GM12892 (cell line): ENCODE data around the gene TIAL1.

Experiments used
- POLR2A ChIP-seq: IDR thresholded peaks from 2 replicates; pipeline ENCODE4 v1.6.1; 2011; ENCODE audit warnings: low read depth, low read length, control low read depth
- POLR2AphosphoS5 ChIP-seq: IDR thresholded peaks from 2 replicates; pipeline ENCODE4 v1.6.1; 2011; ENCODE audit warnings: low read depth, low read length, control low read depth

GRCh38 chr10:119596537-119597404 lies at the start of gene TIAL1:
- peak; percentile 72 for TF ChIP-seq POLR2A
- TF ChIP-seq POLR2AphosphoS5: peak; percentile 82
